Measurements from ENCODE around the gene ACTG1. TPM values are rescaled to one million over a fixed set of nuclear protein-coding genes. Genes with fewer than 3 reads are reported as not detected.
A peak's percentile ranks its signal among the peaks of the same experiment; 100 is the strongest.

ACTG1 gene
- total and polyA plus RNA-seq, 2 of the 13 experiments (the other 11 are each of a cell fraction or from before 2014, with no cell fraction given) = 973 to 1,138 TPM

GRCh38 chr17:81551458-81552243 lies 39.1 kb upstream of the ACTG1 start (continued):
- TF ChIP-seq, protein P1, sequence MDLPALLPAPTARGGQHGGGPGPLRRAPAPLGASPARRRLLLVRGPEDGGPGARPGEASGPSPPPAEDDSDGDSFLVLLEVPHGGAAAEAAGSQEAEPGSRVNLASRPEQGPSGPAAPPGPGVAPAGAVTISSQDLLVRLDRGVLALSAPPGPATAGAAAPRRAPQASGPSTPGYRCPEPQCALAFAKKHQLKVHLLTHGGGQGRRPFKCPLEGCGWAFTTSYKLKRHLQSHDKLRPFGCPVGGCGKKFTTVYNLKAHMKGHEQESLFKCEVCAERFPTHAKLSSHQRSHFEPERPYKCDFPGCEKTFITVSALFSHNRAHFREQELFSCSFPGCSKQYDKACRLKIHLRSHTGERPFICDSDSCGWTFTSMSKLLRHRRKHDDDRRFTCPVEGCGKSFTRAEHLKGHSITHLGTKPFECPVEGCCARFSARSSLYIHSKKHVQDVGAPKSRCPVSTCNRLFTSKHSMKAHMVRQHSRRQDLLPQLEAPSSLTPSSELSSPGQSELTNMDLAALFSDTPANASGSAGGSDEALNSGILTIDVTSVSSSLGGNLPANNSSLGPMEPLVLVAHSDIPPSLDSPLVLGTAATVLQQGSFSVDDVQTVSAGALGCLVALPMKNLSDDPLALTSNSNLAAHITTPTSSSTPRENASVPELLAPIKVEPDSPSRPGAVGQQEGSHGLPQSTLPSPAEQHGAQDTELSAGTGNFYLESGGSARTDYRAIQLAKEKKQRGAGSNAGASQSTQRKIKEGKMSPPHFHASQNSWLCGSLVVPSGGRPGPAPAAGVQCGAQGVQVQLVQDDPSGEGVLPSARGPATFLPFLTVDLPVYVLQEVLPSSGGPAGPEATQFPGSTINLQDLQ (CRISPR knock-in tag; IDR thresholded peaks at IDR 0.05) = no peak
- TF ChIP-seq, protein P2, sequence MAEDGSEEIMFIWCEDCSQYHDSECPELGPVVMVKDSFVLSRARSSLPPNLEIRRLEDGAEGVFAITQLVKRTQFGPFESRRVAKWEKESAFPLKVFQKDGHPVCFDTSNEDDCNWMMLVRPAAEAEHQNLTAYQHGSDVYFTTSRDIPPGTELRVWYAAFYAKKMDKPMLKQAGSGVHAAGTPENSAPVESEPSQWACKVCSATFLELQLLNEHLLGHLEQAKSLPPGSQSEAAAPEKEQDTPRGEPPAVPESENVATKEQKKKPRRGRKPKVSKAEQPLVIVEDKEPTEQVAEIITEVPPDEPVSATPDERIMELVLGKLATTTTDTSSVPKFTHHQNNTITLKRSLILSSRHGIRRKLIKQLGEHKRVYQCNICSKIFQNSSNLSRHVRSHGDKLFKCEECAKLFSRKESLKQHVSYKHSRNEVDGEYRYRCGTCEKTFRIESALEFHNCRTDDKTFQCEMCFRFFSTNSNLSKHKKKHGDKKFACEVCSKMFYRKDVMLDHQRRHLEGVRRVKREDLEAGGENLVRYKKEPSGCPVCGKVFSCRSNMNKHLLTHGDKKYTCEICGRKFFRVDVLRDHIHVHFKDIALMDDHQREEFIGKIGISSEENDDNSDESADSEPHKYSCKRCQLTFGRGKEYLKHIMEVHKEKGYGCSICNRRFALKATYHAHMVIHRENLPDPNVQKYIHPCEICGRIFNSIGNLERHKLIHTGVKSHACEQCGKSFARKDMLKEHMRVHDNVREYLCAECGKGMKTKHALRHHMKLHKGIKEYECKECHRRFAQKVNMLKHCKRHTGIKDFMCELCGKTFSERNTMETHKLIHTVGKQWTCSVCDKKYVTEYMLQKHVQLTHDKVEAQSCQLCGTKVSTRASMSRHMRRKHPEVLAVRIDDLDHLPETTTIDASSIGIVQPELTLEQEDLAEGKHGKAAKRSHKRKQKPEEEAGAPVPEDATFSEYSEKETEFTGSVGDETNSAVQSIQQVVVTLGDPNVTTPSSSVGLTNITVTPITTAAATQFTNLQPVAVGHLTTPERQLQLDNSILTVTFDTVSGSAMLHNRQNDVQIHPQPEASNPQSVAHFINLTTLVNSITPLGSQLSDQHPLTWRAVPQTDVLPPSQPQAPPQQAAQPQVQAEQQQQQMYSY (CRISPR knock-in tag; IDR thresholded peaks at IDR 0.05) = no peak
- TF ChIP-seq CHD2 (IDR thresholded peaks at IDR 0.05; ENCODE audit: low read depth, low read length) (0 out of 2 replicates have a peak, but pooled peaks have one; percentile 36), ZBTB20 (CRISPR knock-in tag; IDR thresholded peaks at IDR 0.05; ENCODE audit: borderline replicate concordance, low read depth) (0 out of 2 replicates have a peak, but pooled peaks have one; percentile 19), ZNF570 (CRISPR knock-in tag; IDR thresholded peaks at IDR 0.05; ENCODE audit: borderline replicate concordance) (no peak), HES4 (CRISPR knock-in tag; IDR thresholded peaks at IDR 0.05; ENCODE audit: borderline replicate concordance) (peak; percentile 92), ZNF784 (CRISPR knock-in tag; IDR thresholded peaks at IDR 0.05; ENCODE audit: borderline replicate concordance) (peak; percentile 93; the same call in 1 of the 2 replicates), GABPB1 (CRISPR knock-in tag; IDR thresholded peaks at IDR 0.05) (no peak), ZNF280D (CRISPR knock-in tag; IDR thresholded peaks at IDR 0.05) (peak; percentile 70; the same call in 1 of the 2 replicates), HOXA5 (CRISPR knock-in tag; IDR thresholded peaks at IDR 0.05) (no peak), HOXA7 (CRISPR knock-in tag; IDR thresholded peaks at IDR 0.05) (no peak), SRSF9 (IDR thresholded peaks at IDR 0.05; ENCODE audit: borderline replicate concordance, insufficient read depth, low read depth, low read length, poor library complexity, severe bottlenecking) (no peak), ZMYM3 (CRISPR knock-in tag; IDR thresholded peaks at IDR 0.05) (0 out of 2 replicates have a peak, but pooled peaks have one; percentile 9), NAIF1 (CRISPR knock-in tag; IDR thresholded peaks at IDR 0.05; ENCODE audit: borderline replicate concordance) (no peak), ZNF224 (CRISPR knock-in tag; IDR thresholded peaks at IDR 0.05) (no peak), ZNF350 (CRISPR knock-in tag; IDR thresholded peaks at IDR 0.05; ENCODE audit: borderline replicate concordance, low read depth) (no peak), TARDBP (CRISPR knock-in tag; IDR thresholded peaks at IDR 0.05) (no peak), ZNF879 (CRISPR knock-in tag; IDR thresholded peaks at IDR 0.05) (no peak; the same call in 1 of the 2 replicates)
